NOMO-1 treated with dmso at 0.1 percent for 144 hours (cell line): ENCODE data around the gene KCNT1.

Experiments
- DNase-seq: peaks from one replicate; lab custom pipeline; 2025; ENCODE audit not compliant: unreplicated experiment; lab: John Stamatoyannopoulos, UW

Gene KCNT1

GRCh38 chr9:135744333-135745070, 42.5 kb downstream of the KCNT1 start:
- no peak for DNase-seq

- DNase-seq = no peak
These were observed 43.2 kb downstream of the KCNT1 start for GRCh38 chr9:135745189-135745588.

GRCh38 chr9:135745686-135746324, 43.8 kb downstream of the KCNT1 start:
- DNase-seq = no peak

GRCh38 chr9:135746565-135746964, 44.6 kb downstream of the KCNT1 start:
- DNase-seq = no peak

GRCh38 chr9:135747311-135747710, 45.3 kb downstream of the KCNT1 start:
- DNase-seq = no peak

GRCh38 chr9:135748676-135749075, 46.7 kb downstream of the KCNT1 start:
- no peak for DNase-seq

GRCh38 chr9:135749171-135750045, 47.4 kb downstream of the KCNT1 start:
- DNase-seq = no peak

- DNase-seq = no peak
These were observed 48.8 kb downstream of the KCNT1 start for GRCh38 chr9:135750786-135751185.

- DNase-seq = no peak
These were observed 49.5 kb downstream of the KCNT1 start for GRCh38 chr9:135751501-135751900.

GRCh38 chr9:135752281-135753204, 50.6 kb downstream of the KCNT1 start:
- DNase-seq = no peak

GRCh38 chr9:135753391-135754105, 51.6 kb downstream of the KCNT1 start:
- DNase-seq = no peak

GRCh38 chr9:135756576-135756975, 54.6 kb downstream of the KCNT1 start:
- no peak for DNase-seq

- DNase-seq = no peak
These were observed 55.4 kb downstream of the KCNT1 start for GRCh38 chr9:135757356-135757755.

GRCh38 chr9:135758056-135758455, 56.1 kb downstream of the KCNT1 start:
- DNase-seq = no peak

- DNase-seq = no peak
These were observed 56.9 kb downstream of the KCNT1 start for GRCh38 chr9:135758870-135759269.

GRCh38 chr9:135759676-135760300, 57.8 kb downstream of the KCNT1 start:
- no peak for DNase-seq

- DNase-seq = no peak
These were observed 58.5 kb downstream of the KCNT1 start for GRCh38 chr9:135760465-135760864.

GRCh38 chr9:135761150-135761844, 59.3 kb downstream of the KCNT1 start:
- DNase-seq = no peak

- no peak for DNase-seq
These were observed 59.8 kb downstream of the KCNT1 start for GRCh38 chr9:135761845-135762168.
